Mucosa of stomach (tissue), 1 donor: ENCODE results near the gene WHAMM.

ENCODE experiments used
- H3K27me3 ChIP-seq: one replicate; pipeline ENCODE4 v1.7.0; 2013; ENCODE audit warnings: mild to moderate bottlenecking, low read length; ENCODE audit not compliant: control insufficient read depth, insufficient read depth
- H3K36me3 ChIP-seq: one replicate; pipeline ENCODE4 v1.7.0; 2013; ENCODE audit warnings: low read length; ENCODE audit not compliant: control insufficient read depth, insufficient read depth
- H3K4me1 ChIP-seq: one replicate; pipeline ENCODE4 v1.7.0; 2013; ENCODE audit warnings: mild to moderate bottlenecking, low read length; ENCODE audit not compliant: control insufficient read depth, insufficient read depth
- H3K4me3 ChIP-seq: one replicate; pipeline ENCODE4 v1.7.0; 2013; ENCODE audit warnings: low read length
- H3K9ac ChIP-seq: one replicate; pipeline ENCODE4 v1.7.0; 2013; ENCODE audit warnings: mild to moderate bottlenecking, low read length, moderate library complexity
- H3K9me3 ChIP-seq: one replicate; pipeline ENCODE4 v1.7.0; 2013; ENCODE audit warnings: mild to moderate bottlenecking, low read length, moderate library complexity; ENCODE audit not compliant: control insufficient read depth
- donor health status: Pancreatic carcinoma.

Gene WHAMM

GRCh38 chr15:82788496-82788895 is 20.9 kb upstream of the WHAMM start:
- Histone ChIP-seq H3K9ac (no peak overlapping the region), H3K4me1 (no peaks in the 10 kb centered on the region), H3K4me3 (no peak overlapping the region), H3K9me3 (no peaks in the 10 kb centered on the region), H3K27me3 (no peaks in the 10 kb centered on the region), H3K36me3 (no peaks in the 10 kb centered on the region)

- Histone ChIP-seq H3K27me3 (no peaks in the 10 kb centered on the region), H3K9me3 (no peaks in the 10 kb centered on the region), H3K4me1 (no peaks in the 10 kb centered on the region), H3K9ac (no peak overlapping the region), H3K4me3 (no peak overlapping the region), H3K36me3 (no peaks in the 10 kb centered on the region)
Observed at GRCh38 chr15:82789491-82789890, 19.9 kb upstream of the WHAMM start.

- Histone ChIP-seq H3K4me3 (no peak overlapping the region), H3K9me3 (no peaks in the 10 kb centered on the region), H3K27me3 (no peaks in the 10 kb centered on the region), H3K4me1 (no peaks in the 10 kb centered on the region), H3K36me3 (no peaks in the 10 kb centered on the region), H3K9ac (no peak overlapping the region)
Observed at GRCh38 chr15:82790321-82790720, 19.1 kb upstream of the WHAMM start.

GRCh38 chr15:82792068-82792467 is 17.4 kb upstream of the WHAMM start:
- H3K4me1 ChIP-seq = no peaks in the 10 kb centered on the region
- H3K27me3 ChIP-seq = no peaks in the 10 kb centered on the region
- H3K36me3 ChIP-seq = no peaks in the 10 kb centered on the region
- H3K9me3 ChIP-seq = no peaks in the 10 kb centered on the region
- no peak overlapping the region for H3K4me3 ChIP-seq
- H3K9ac ChIP-seq = no peak overlapping the region

- Histone ChIP-seq H3K27me3 (no peaks in the 10 kb centered on the region), H3K36me3 (no peaks in the 10 kb centered on the region), H3K4me1 (no peaks in the 10 kb centered on the region), H3K9me3 (no peaks in the 10 kb centered on the region), H3K9ac (no peak overlapping the region), H3K4me3 (no peak overlapping the region)
Observed at GRCh38 chr15:82793737-82794136, 15.7 kb upstream of the WHAMM start.

GRCh38 chr15:82798104-82798503 is 11.3 kb upstream of the WHAMM start:
- H3K9ac ChIP-seq = no peak overlapping the region
- H3K27me3 ChIP-seq = peaks cover 4% of the 10 kb centered on the region
- no peaks in the 10 kb centered on the region for H3K36me3 ChIP-seq
- H3K9me3 ChIP-seq = no peaks in the 10 kb centered on the region
- H3K4me1 ChIP-seq = no peaks in the 10 kb centered on the region
- no peak overlapping the region for H3K4me3 ChIP-seq

GRCh38 chr15:82798531-82799166 is 10.8 kb upstream of the WHAMM start:
- Histone ChIP-seq H3K9ac (no peak overlapping the region), H3K27me3 (peaks cover 4% of the 10 kb centered on the region), H3K4me3 (no peak overlapping the region), H3K4me1 (no peaks in the 10 kb centered on the region), H3K9me3 (no peaks in the 10 kb centered on the region), H3K36me3 (no peaks in the 10 kb centered on the region)

GRCh38 chr15:82799183-82799841 is 10.1 kb upstream of the WHAMM start:
- H3K4me1 ChIP-seq = no peaks in the 10 kb centered on the region
- no peaks in the 10 kb centered on the region for H3K36me3 ChIP-seq
- no peak overlapping the region for H3K9ac ChIP-seq
- no peaks in the 10 kb centered on the region for H3K9me3 ChIP-seq
- peaks cover 4% of the 10 kb centered on the region for H3K27me3 ChIP-seq
- H3K4me3 ChIP-seq = no peak overlapping the region

GRCh38 chr15:82802497-82802896 is 6.9 kb upstream of the WHAMM start:
- H3K9me3 ChIP-seq = no peaks in the 10 kb centered on the region
- no peaks in the 10 kb centered on the region for H3K36me3 ChIP-seq
- no peaks in the 10 kb centered on the region for H3K4me1 ChIP-seq
- no peak overlapping the region for H3K4me3 ChIP-seq
- H3K27me3 ChIP-seq = peaks cover 4% of the 10 kb centered on the region
- no peak overlapping the region for H3K9ac ChIP-seq

- Histone ChIP-seq H3K36me3 (no peaks in the 10 kb centered on the region), H3K9me3 (no peaks in the 10 kb centered on the region), H3K27me3 (peaks cover 4% of the 10 kb centered on the region), H3K4me3 (no peak overlapping the region), H3K9ac (no peak overlapping the region), H3K4me1 (peaks cover 4% of the 10 kb centered on the region)
Observed at GRCh38 chr15:82803793-82804574, 5.4 kb upstream of the WHAMM start.

GRCh38 chr15:82804575-82804949 is 4.9 kb upstream of the WHAMM start:
- Histone ChIP-seq H3K9me3 (no peaks in the 10 kb centered on the region), H3K4me3 (no peak overlapping the region), H3K36me3 (no peaks in the 10 kb centered on the region), H3K27me3 (peaks cover 2% of the 10 kb centered on the region), H3K4me1 (peaks cover 4% of the 10 kb centered on the region), H3K9ac (no peak overlapping the region)

GRCh38 chr15:82805994-82806406 is 3.4 kb upstream of the WHAMM start, which contains the start of gene FSD2:
TSS of gene FSD2 (minus strand) at chr15:82806069. CDS start at chr15:82787390, 18,679 bp downstream.
- H3K9ac ChIP-seq = no peak within 1 kb of the TSS
- H3K9me3 ChIP-seq = no peaks in the 10 kb centered on the region
- no peak within 1 kb of the TSS for H3K4me3 ChIP-seq

More at GRCh38 chr15:82805994-82806406, 3.4 kb upstream of the WHAMM start, which contains the start of gene FSD2:
- peaks cover 4% of the 10 kb centered on the region for H3K4me1 ChIP-seq
- H3K27me3 ChIP-seq = no peaks in the 10 kb centered on the region
- no peaks in the 10 kb centered on the region for H3K36me3 ChIP-seq
